Measurements from ENCODE around the gene AZIN2. TPM values are rescaled to one million over a fixed set of nuclear protein-coding genes. Genes with fewer than 3 reads are reported as not detected.

AZIN2 gene
- total and polyA plus RNA-seq, 9 of the 15 experiments (the other 6 are each of a cell fraction or from before 2014, with no cell fraction given), result 0.06 to 0.91 (median 0.42) TPM; not detected in 2

DNA sequence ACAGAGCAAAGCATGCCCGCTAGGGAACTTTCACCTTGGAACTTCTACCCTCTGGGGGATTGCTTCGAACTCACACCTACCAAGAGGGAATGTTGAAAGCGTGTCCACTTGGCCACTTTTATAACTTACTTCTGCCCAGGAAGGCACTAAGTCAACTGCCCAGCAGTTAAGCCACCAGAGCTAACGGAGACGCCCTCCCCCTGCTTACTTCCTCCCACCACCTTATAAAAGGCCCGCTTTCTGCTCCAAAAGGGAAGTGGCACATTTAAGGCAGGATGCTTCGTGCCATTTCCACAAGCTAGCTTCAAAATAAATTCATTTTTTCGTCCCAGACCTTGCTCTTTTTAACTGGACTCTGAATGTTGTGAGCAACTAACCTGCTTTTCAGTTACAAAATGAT lies 41.1 kb upstream of the AZIN2 start:
- Histone ChIP-seq H3K79me2 (ENCODE audit: control insufficient read depth, insufficient read depth, low read length) (peaks cover 25% of the 10 kb centered on the region), H3K4me2 (ENCODE audit: insufficient read depth, low read length) (no peak overlapping the region), H3K9me3 (replicated peaks; ENCODE audit: control insufficient read depth, insufficient read depth, low read depth, low read length) (0 out of 2 replicates have a peak, but pooled peaks cover 4% of the 10 kb centered on the region), H3K27me3 (ENCODE audit: control insufficient read depth in 2 of 2, insufficient read depth in 2 of 2, low read length in 2 of 2) (no peaks in the 10 kb centered on the region), H3K4me3 (no peak overlapping the region), H3K4me1 (replicated peaks in 1 of 2; ENCODE audit: control insufficient read depth in 2 of 2, insufficient read depth in 2 of 2, low read length in 2 of 2) (peaks cover 7 to 13% of the 10 kb centered on the region in 2 experiments; a peak in 4 of 5 replicates), H3K9ac (ENCODE audit: insufficient read depth in 1 of 2, low read depth in 2 of 2, low read length in 2 of 2) (no peak overlapping the region), H2AFZ (ENCODE audit: low read depth, low read length) (peak overlapping the region; percentile 64), H3K36me3 (ENCODE audit: control insufficient read depth, insufficient read depth, low read length) (peaks cover 8% of the 10 kb centered on the region), H3K27ac (ENCODE audit: extremely low read depth, low read depth, low read length) (no peak overlapping the region), H4K20me1 (replicated peaks; ENCODE audit: control insufficient read depth, insufficient read depth, low read length) (no peaks in the 10 kb centered on the region; the same call in none of the 2 replicates), H3K9me1 (ENCODE audit: control insufficient read depth, insufficient read depth, low read length) (no peaks in the 10 kb centered on the region)
- TF ChIP-seq SPI1 (IDR thresholded peaks at IDR 0.05; ENCODE audit: borderline replicate concordance, low read depth, low read length) (peak; percentile 59; the same call in 1 of the 2 replicates), POLR3A (IDR thresholded peaks at IDR 0.05; ENCODE audit: borderline replicate concordance, extremely low read depth, insufficient read depth, insufficient read length) (no peak)
- FAIRE-seq (no peak), ATAC-seq (no peak), DNase-seq (ENCODE audit: extremely low read depth in 1 of 4, low spot score in 3 of 4) (peak in 1 of 4 experiments; percentile 5)
- BruUV-seq (replicated peaks), result no TSS peak
- in situ Hi-C loops (cut with MboI), result no loop called here
- POLR2A ChIA-PET, result no interaction called here
- intact Hi-C loops (cut with micrococcal nuclease), result no loop called here
- CTCF ChIA-PET (ENCODE audit: low intra/inter-chr PET ratio), result no interaction called here
- 51% methylated on average over 8 of the region's 8 CpGs for WGBS (ENCODE audit: insufficient coverage, low coverage, missing lambda C conversion rate)

- DNase-seq (ENCODE audit: extremely low read depth in 1 of 4, low spot score in 3 of 4) (no peak), FAIRE-seq (no peak), ATAC-seq (no peak)
- H3K9me3 ChIP-seq (replicated peaks; ENCODE audit: control insufficient read depth, insufficient read depth, low read depth, low read length), result 0 out of 2 replicates have a peak, but pooled peaks cover 4% of the 10 kb centered on the region
- ChIA-PET POLR2A (interaction anchor here (0.6 kb wide), 2 partner anchors 77 to 231 kb away, joined by 3 to 4 read pairs; no protein-coding TSS in a partner anchor), CTCF (ENCODE audit: low intra/inter-chr PET ratio) (no interaction called here)
- 0 out of 2 replicates have a peak, but pooled peaks have one; percentile 11 for TF ChIP-seq PKNOX1 (IDR thresholded peaks at IDR 0.05)
- TF ChIP-seq, protein P1, sequence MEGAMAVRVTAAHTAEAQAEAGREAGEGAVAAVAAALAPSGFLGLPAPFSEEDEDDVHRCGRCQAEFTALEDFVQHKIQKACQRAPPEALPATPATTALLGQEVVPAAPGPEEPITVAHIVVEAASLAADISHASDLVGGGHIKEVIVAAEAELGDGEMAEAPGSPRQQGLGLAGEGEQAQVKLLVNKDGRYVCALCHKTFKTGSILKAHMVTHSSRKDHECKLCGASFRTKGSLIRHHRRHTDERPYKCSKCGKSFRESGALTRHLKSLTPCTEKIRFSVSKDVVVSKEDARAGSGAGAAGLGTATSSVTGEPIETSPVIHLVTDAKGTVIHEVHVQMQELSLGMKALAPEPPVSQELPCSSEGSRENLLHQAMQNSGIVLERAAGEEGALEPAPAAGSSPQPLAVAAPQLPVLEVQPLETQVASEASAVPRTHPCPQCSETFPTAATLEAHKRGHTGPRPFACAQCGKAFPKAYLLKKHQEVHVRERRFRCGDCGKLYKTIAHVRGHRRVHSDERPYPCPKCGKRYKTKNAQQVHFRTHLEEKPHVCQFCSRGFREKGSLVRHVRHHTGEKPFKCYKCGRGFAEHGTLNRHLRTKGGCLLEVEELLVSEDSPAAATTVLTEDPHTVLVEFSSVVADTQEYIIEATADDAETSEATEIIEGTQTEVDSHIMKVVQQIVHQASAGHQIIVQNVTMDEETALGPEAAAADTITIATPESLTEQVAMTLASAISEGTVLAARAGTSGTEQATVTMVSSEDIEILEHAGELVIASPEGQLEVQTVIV (CRISPR knock-in tag; IDR thresholded peaks at IDR 0.05; ENCODE audit: borderline replicate concordance), result no peak
- H3K36me3 ChIP-seq (ENCODE audit: control insufficient read depth, insufficient read depth, low read length), result no peaks in the 10 kb centered on the region
- H3K4me2 ChIP-seq (ENCODE audit: insufficient read depth, low read length), result no peak overlapping the region
- H2AFZ ChIP-seq (ENCODE audit: low read depth, low read length), result no peak overlapping the region
- H3K27ac ChIP-seq (ENCODE audit: extremely low read depth, low read depth, low read length), result no peak overlapping the region
- peaks cover 13% of the 10 kb centered on the region for H3K79me2 ChIP-seq (ENCODE audit: control insufficient read depth, insufficient read depth, low read length)
- H3K4me1 ChIP-seq (replicated peaks in 1 of 2; ENCODE audit: control insufficient read depth in 2 of 2, insufficient read depth in 2 of 2, low read length in 2 of 2), result peaks cover 4 to 14% of the 10 kb centered on the region in 2 experiments; a peak in 4 of 5 replicates
- H4K20me1 ChIP-seq (replicated peaks; ENCODE audit: control insufficient read depth, insufficient read depth, low read length), result no peaks in the 10 kb centered on the region; the same call in 1 of the 2 replicates
- no peaks in the 10 kb centered on the region for H3K9me1 ChIP-seq (ENCODE audit: control insufficient read depth, insufficient read depth, low read length)
- H3K9ac ChIP-seq (ENCODE audit: insufficient read depth in 1 of 2, low read depth in 2 of 2, low read length in 2 of 2), result no peak overlapping the region
- BruUV-seq (replicated peaks), result no TSS peak
- no peaks in the 10 kb centered on the region for H3K27me3 ChIP-seq (ENCODE audit: control insufficient read depth in 2 of 2, insufficient read depth in 2 of 2, low read length in 2 of 2)
- intact Hi-C loops (cut with micrococcal nuclease), result no loop called here
- no peak overlapping the region for H3K4me3 ChIP-seq
- in situ Hi-C loops (cut with MboI), result no loop called here
- 47% methylated on average over 1 of the region's 1 CpG for WGBS (ENCODE audit: insufficient coverage, low coverage, missing lambda C conversion rate)
Observed at GRCh38 chr1:33041026-33041425, 39.9 kb upstream of the AZIN2 start.

All from K562 (cell line).